Testis (tissue), 3 donors: Measurements from ENCODE around the gene REM2. TPM values are rescaled to one million over a fixed set of nuclear protein-coding genes. Genes with fewer than 3 reads are reported as not detected.
"Not testable (repeated sequence)": the region's sequence is repeated elsewhere in the genome, so short reads cannot be mapped to it uniquely, and the experiment has no call there.

ENCODE experiments used
- DNase-seq: peaks from one replicate; pipeline ENCODE4 v3.0.0-alpha.2; 2019
- H3K27ac ChIP-seq, 2 donors: fragments of 200-600 bp; sonication (generic); one replicate each; pipeline ENCODE4 v1.5.1; 2019
- H3K27me3 ChIP-seq: fragments of 200-600 bp; sonication (generic); one replicate; pipeline ENCODE4 v1.5.1; 2019
- H3K36me3 ChIP-seq: fragments of 200-600 bp; sonication (generic); one replicate; pipeline ENCODE4 v1.5.1; 2017; ENCODE audit warnings: low read depth; ENCODE audit errors: missing control alignments
- H3K4me1 ChIP-seq: fragments of 200-600 bp; sonication (generic); one replicate; pipeline ENCODE4 v1.5.1; 2019
- H3K4me3 ChIP-seq, 2 donors: fragments of 200-600 bp; sonication (generic); one replicate each; pipeline ENCODE4 v1.5.1; 2017 to 2019
- H3K9me3 ChIP-seq: fragments of 200-600 bp; sonication (generic); one replicate; pipeline ENCODE4 v1.5.1; 2017
- CTCF ChIP-seq, 3 experiments: fragments of 450-650 bp in 2 of 3; fragments of 200-600 bp in 1 of 3; sonication (generic) in 1 of 3; IDR thresholded peaks; one replicate each; pipeline ENCODE4 v1.5.1; 2016 to 2019; ENCODE audit warnings: antibody characterized with exemption in 3 of 3, mild to moderate bottlenecking in 2 of 3, moderate library complexity in 1 of 3
- POLR2A ChIP-seq: fragments of 450-650 bp; IDR thresholded peaks from one replicate; pipeline ENCODE4 v1.6.1; 2017; ENCODE audit warnings: antibody characterized with exemption, mild to moderate bottlenecking, moderate library complexity
- WGBS, 2 donors: methylation state at CpG; one replicate each; pipeline ENCODE4 v1.1.5; 2018; 5-methylcytosine and 5-hydroxymethylcytosine counted together
- intact Hi-C: fragments of 100-400 bp; cut with DNase I; formaldehyde crosslinking; loops from one replicate; pipeline ENCODE4 v1.15.1; 2023; ENCODE audit warnings: low total_unique reads
- polyA plus RNA-seq: library from polyadenylated mRNA; stranded (reverse); fragments of 350-450 nt; fragmentation: Illumina TruSeq; extraction: RNeasy Lipid Tissue Mini Kit (QIAGEN cat#74804); gene quantifications from one replicate; pipeline ENCODE4 v1.2.3, GENCODE V29; 2014; ENCODE audit warnings: low read depth, low replicate concordance; ENCODE audit not compliant: insufficient read depth
- total RNA-seq, 2 donors: library from RNA; depleted of rRNA; stranded (reverse); fragments of >200 nt; gene quantifications; one replicate each; pipeline ENCODE4 v1.2.3, GENCODE V29; 2016

Gene REM2
- total and polyA plus RNA-seq, 3 donors from 2014 or later, result 2.4 to 4.8 (median 2.9) TPM

DNA sequence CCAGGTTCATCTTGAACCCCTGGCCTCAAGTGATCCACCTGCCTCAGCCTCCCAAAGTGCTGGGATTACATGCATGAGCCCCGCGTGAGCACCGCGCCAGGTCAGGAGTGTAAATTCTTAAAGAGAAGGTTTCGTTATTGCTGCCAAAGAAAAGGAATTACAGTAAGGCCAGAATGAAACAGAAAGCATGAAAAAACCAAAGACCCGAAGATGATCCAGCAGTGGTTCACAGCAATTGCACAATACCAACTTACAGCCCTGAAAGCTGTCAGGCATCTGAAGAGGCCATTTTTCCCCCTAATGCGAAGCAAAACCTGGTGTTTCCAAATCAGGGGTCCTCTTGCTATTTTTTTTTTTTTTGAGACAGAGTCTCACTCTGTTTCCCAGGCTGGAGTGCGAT is 25.6 kb downstream of the REM2 start:
- no peak overlapping the region for H3K27ac ChIP-seq
- H3K4me3 ChIP-seq, result no peak overlapping the region
- intact Hi-C loops, result no loop called here
- H3K27me3 ChIP-seq, result no peaks in the 10 kb centered on the region
- no peaks in the 10 kb centered on the region for H3K9me3 ChIP-seq
- H3K36me3 ChIP-seq, result no peaks in the 10 kb centered on the region
- WGBS, 2 donors, result 81 to 90% methylated on average over 8 of the region's 8 CpGs
- H3K4me1 ChIP-seq, result no peaks in the 10 kb centered on the region
- DNase-seq, result no peak
- TF ChIP-seq CTCF (IDR thresholded peaks at IDR 0.05), result no peak
- TF ChIP-seq POLR2A, result no peak

DNA sequence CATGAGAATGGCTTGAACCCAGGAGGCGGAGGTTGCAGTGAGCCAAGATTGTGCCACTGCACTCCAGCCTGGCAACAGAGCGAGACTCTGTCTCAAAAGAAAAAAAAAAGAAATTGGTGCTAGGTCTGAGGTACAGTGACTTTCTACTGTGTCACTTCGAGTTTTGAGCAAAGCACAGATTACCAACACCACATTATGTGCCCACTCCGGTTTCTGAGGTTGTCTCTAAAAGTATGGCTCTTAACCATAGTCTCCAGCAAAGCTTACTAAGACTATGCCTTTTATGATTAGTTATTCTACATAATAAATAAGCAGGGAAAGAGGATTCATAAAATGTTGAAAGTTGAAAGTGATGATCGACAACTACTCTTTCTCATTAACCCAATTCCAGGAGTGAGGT is 27.9 kb downstream of the REM2 start:
- H3K36me3 ChIP-seq, result no peaks in the 10 kb centered on the region
- no peaks in the 10 kb centered on the region for H3K4me1 ChIP-seq
- 89 to 90% methylated on average over 5 of the region's 5 CpGs for WGBS, 2 donors
- intact Hi-C loops, result no loop called here
- TF ChIP-seq POLR2A (no peak), CTCF (IDR thresholded peaks at IDR 0.05) (no peak)
- no peak overlapping the region for H3K27ac ChIP-seq
- no peaks in the 10 kb centered on the region for H3K27me3 ChIP-seq
- no peaks in the 10 kb centered on the region for H3K9me3 ChIP-seq
- no peak overlapping the region for H3K4me3 ChIP-seq
- no peak for DNase-seq

GRCh38 chr14:22914836-22915235 is 31.8 kb downstream of the REM2 start:
- H3K27ac ChIP-seq, H3K4me3 ChIP-seq, H3K27me3 ChIP-seq, intact Hi-C loops, DNase-seq, H3K9me3 ChIP-seq, H3K4me1 ChIP-seq, H3K36me3 ChIP-seq: not testable (repeated sequence)
- 90 to 94% methylated on average over 4 of the region's 4 CpGs for WGBS, 2 donors

DNA sequence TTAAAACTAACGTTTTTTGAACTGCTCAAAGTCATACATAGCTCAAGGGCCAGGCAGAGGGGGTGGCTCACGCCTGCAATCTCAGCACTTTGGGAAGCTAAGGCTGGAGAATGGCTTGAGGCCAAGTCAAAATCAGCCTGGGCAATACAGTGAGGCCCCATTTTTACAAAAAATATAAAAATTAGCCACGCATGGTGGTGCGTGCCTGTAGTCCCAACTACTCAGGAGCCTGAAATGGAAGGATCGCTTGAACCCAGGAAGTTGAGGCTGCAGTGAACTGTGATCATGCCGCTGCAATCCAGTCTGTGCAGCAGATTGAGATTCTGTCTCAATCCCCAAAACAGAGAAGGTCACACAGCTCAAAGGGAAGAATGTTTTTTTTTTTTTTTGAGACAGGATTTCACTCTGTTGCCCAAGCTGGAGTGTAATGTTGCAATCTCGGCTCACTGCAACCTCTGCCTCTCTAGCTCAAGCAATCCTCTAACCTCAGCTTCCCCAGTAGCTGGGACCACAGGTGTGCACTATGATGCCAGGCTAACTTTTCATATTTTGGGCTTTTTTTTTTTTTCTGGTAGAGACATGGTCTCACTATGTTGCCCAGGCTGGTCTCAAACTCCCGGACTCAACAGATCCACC is 33.0 kb downstream of the REM2 start:
- intact Hi-C loops, result no loop called here
- Histone ChIP-seq H3K9me3 (no peaks in the 10 kb centered on the region), H3K27ac (no peak overlapping the region), H3K4me1 (peaks cover 10% of the 10 kb centered on the region), H3K36me3 (no peaks in the 10 kb centered on the region), H3K4me3 (no peak overlapping the region), H3K27me3 (no peaks in the 10 kb centered on the region)
- DNase-seq, result no peak
- 78 to 83% methylated on average over 8 of the region's 8 CpGs for WGBS, 2 donors
- no peak for TF ChIP-seq POLR2A
- no peak for TF ChIP-seq CTCF (IDR thresholded peaks at IDR 0.05)

DNA sequence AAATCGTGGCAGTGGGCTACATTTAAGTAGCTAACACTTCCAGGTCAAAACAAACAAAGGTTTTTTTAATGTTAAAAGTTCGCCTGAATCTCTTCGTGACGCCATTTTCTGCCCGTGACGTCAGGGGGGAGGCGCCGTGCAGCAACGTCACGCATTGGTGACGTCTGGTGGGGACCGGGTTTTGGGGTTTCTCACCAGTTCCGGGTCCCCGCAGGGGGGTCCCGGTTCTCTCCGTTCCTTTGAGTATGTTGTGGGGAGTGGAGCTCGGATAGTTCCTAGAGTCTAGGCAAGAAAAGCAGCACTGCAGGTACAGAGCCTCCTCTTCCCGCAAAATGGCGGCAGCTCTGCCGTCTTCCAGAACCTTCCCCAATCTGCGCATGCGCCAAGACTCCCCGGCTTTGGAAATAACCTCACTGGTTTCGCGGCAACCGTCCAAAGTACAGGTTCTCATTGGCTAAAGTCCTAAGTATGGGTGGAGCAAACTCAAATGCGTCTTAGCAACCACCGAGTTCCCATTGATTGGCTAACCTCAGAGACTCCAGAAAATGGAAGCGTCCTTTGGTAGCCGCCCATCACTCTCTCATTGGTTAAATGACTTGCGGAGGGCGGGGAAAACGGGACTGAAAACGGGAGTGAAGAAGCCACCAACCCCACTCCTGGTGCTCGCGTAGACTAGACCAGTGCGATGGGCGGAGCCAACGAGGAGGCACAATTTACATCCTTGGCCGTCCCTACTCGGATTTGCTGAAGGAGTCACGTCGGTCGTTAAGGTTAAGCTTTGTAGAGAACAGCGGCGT is 36.0 kb downstream of the REM2 start, which contains the start of gene RBM23:
Gene RBM23, minus strand, starts transcription at position 346 of the 797 bp plus-strand sequence.
- 0 to 1% methylated on average over 25 to 46 of the region's 46 CpGs for WGBS, 2 donors
- intact Hi-C loops, result no loop called here

More for the DNA sequence above, 36.0 kb downstream of the REM2 start, which contains the start of gene RBM23:
- Histone ChIP-seq H3K36me3 (no peaks in the 10 kb centered on the region), H3K9me3 (no peaks in the 10 kb centered on the region), H3K27ac (peak within 1 kb of the TSS; percentile 99), H3K4me1 (peaks cover 10% of the 10 kb centered on the region), H3K27me3 (no peaks in the 10 kb centered on the region), H3K4me3 (peak within 1 kb of the TSS; percentile 56 to 75)
- peak; percentile 100 for DNase-seq
- peak; percentile 84 for TF ChIP-seq POLR2A
- peak in 1 of 3 experiments; percentile 18 for TF ChIP-seq CTCF (IDR thresholded peaks at IDR 0.05)
